GM19324 (cell line): ENCODE data around the gene KDSR.

ENCODE experiments used
- ATAC-seq: cut with Tn5 transposase; IDR thresholded peaks from one replicate; pipeline ENCODE4 v1.9.1; 2021; ENCODE audit warnings: mild to moderate bottlenecking, moderate library complexity; ENCODE audit not compliant: unreplicated experiment, low FRiP score

Gene KDSR

GRCh38 chr18:63311118-63312018, 55.6 kb downstream of the KDSR start:
- ATAC-seq, result peak; percentile 51

- ATAC-seq, result no peak
Observed at GRCh38 chr18:63309422-63309821, 57.6 kb downstream of the KDSR start.

GRCh38 chr18:63307551-63308200, 59.3 kb downstream of the KDSR start:
- no peak for ATAC-seq

DNA sequence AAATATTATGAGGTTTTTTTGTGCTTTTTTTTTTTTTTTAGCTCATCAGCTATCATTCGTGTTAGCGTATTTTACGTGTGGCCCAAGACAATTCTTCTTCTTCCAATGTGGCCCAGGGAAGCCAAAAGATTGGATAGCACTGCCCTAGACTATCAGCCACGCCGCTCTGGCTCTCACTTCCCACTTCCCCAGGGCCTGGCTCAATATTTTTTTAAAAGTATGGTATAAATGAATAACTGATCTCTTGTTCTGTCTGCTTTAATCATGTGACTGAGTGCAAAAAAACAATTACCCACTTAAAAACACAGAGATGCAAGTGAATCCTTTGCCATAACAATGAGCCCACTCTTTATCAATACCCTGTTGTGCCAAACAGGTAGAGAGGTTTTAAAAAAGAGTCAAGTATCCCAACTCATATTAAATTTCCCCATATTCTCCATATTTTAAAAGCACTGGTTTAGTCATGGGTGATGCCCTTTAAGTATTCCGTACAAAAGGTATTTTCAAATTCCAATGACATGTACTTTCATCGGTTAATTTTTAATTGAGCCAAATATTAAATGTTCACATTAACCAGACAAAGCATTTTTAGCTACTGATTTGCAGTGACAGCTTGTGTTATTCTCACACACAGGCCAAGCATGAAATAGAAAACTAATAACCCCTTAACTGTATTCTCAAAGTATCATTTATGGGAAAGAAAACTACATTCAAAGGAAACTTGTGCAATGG, 60.0 kb downstream of the KDSR start:
- no peak for ATAC-seq

- ATAC-seq, result no peak
Observed at GRCh38 chr18:63306249-63306648, 60.8 kb downstream of the KDSR start.

GRCh38 chr18:63303547-63303946, 63.5 kb downstream of the KDSR start:
- ATAC-seq, result no peak

GRCh38 chr18:63302636-63303405, 64.2 kb downstream of the KDSR start:
- no peak for ATAC-seq

GRCh38 chr18:63302220-63302619, 64.8 kb downstream of the KDSR start:
- no peak for ATAC-seq

- no peak for ATAC-seq
Observed at GRCh38 chr18:63301434-63301833, 65.6 kb downstream of the KDSR start.

DNA sequence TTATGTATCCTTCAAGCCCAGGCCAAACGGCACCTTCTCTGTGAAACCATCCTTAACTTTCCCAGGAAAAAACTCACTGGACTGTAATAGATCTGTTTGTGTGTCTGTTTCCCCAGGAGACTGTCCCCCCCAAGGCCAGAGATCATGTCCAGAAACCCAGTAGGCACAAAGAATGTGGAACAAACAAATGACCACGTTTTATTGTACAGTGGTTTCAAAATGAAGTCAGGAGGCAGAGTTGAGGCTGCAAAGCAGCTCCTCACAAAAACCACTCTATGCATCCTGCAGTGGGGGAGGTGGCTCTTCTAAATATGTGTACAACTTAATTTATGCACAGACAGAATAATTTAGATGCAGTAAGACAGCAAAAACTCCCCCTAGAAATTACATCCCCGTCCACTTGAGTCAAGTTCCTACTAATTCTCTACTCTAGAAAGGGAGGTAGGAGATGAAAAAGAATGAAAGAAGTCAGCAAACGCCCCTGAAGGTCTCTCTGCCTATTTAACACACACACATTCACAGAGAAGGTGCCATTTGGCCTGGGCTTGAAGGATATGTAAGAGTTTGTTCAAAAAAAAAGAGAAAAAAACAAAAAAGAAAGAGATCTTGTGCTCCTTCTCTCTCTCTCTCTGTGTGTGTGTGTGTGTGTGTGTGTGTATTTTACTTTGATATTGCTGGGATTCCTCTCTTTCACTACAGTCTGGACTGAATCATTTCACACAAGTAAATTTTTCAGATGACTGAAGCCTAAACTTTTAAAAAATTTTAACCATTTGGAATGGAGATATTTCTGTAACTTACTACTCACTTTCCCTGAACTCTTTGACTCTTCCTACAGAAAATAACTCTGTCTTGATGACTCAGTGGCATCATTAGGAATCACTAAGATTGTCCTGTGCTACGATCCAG, 66.9 kb downstream of the KDSR start:
- ATAC-seq, result no peak

GRCh38 chr18:63298400-63299365, 68.3 kb downstream of the KDSR start:
- no peak for ATAC-seq

DNA sequence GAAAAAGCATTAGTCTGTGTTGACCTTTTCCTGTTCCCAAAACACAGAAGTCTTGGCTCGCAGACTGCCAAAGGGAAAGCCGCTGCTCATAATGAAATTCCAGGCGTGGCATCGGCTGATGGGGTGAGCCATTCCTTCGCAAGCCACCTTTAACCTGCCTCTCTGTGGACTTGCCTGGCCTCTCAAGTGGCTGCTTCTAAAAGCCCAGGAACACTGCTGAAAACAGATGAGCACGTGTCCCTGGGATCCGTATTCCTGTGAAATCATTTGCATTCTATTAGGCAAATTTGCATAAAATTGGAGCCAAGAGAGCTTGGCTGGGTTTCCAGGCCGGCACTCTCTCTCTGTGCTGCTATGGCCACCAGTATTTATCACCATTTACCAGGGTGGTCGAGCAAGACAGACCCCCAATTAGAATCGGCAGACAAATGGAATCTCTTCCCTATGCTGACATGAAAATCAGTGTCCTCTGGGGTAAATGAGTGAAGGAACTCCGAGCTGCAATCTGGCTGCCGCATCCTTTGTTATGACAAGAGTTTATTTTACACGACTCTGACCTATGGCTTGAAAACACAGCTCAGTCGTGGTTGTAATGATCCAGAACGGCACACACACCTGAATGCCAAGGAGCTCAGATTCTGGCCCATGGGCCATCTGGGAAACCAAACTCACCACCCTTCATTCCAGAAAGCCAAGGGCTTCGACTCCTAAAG, 69.2 kb downstream of the KDSR start:
- ATAC-seq, result no peak

- ATAC-seq, result no peak
Observed at GRCh38 chr18:63293935-63294334, 73.1 kb downstream of the KDSR start.

DNA sequence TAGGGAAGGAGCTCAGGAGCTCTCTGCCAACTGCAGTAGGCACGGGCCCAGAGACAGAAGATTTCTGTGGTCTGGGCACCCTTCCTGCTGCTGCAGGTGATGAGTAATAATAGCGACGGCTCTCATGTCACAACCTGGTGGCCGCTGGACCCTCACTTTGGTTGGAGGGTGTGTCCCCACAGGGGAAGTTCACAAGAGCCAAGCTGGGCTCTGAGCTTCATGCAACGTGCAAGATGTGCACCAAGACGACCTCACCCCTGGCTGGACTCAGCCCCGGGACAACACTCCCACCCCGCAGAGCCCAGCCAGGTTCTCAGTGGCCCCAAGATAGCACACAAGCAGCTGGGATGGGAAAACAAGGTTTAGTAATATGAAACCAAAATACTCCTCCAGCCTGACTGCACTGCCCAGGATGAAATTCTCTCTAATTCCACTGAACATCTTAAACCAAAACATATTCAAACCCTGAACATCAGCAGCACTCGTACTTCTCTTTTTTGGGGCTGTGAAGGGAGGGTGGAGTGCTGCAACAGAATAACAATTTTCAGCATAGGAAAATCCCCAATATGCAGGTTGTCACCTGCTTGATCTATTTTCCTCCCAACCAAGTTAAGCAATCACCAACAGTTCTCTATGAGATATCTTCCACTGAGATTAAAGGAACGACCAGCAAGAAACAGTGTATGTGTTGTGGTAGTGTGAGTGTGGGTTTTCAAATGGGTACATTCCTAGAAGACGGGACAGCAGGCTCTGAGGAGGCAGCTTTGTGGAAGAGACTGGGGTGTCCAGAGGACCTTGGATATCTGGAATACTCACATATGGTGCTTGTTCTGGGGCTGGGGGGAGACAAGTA, 73.9 kb downstream of the KDSR start:
- peak; percentile 60 for ATAC-seq

DNA sequence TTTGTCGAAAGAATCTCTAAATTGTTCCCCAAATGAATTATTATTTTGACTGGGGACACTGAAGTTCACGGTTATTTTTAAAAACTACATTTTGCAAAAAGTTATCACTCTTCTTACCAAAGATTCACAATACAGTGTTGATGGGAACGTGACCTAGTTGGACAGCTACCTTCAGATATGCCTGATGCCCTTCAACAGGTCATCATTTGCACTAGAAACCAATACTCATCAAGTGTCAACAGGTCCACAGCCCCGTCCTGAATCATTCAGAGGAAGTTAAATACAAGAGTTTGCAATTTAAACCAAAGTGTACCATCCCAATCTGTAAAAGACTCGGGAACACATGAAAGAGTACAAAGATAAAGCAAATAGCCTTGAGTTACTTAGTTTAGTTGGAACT, 75.7 kb downstream of the KDSR start:
- no peak for ATAC-seq

DNA sequence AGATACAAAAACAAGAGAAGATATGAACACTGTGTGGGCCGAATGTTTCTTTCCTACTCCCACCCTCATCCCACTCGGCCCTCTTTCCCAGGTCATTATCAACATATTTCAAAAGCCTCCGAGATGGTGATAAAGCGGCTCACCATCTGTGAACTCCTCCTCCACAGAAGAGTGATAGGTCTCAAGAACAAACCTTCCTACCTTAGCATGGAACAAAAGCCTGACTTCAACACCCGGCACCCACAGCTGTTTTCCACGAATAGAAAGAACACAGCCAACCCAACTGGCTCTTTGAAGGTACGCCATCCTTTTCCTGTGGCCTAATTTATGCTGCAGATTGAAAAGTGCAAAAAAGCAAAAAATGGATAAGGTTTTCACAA, 76.2 kb downstream of the KDSR start:
- no peak for ATAC-seq
